Trophoblast cell (in vitro differentiated cells and primary cell): Measurements from ENCODE around the gene RASSF6. TPM values are rescaled to one million over a fixed set of nuclear protein-coding genes. Genes with fewer than 3 reads are reported as not detected.
"Not testable (repeated sequence)": the region's sequence is repeated elsewhere in the genome, so short reads cannot be mapped to it uniquely, and the experiment has no call there.

Experiments used
- DNase-seq, 2 donors: peaks; one replicate each; pipeline ENCODE4 v3.0.0-alpha.2; 2016
- H2AFZ ChIP-seq: 2 replicates; pipeline ENCODE4 v1.6.1; 2013; ENCODE audit warnings: low read length, moderate library complexity, mild to moderate bottlenecking; ENCODE audit not compliant: insufficient read depth, poor library complexity
- H2AK5ac ChIP-seq: 2 replicates; pipeline ENCODE4 v1.6.1; 2013; ENCODE audit warnings: mild to moderate bottlenecking, low read length
- H2BK120ac ChIP-seq: 2 replicates; pipeline ENCODE4 v1.6.1; 2013; ENCODE audit warnings: low read length, mild to moderate bottlenecking, moderate library complexity; ENCODE audit not compliant: insufficient read depth, poor library complexity
- H2BK12ac ChIP-seq: 2 replicates; pipeline ENCODE4 v1.6.1; 2013; ENCODE audit warnings: mild to moderate bottlenecking, low read length, moderate library complexity
- H2BK5ac ChIP-seq: 2 replicates; pipeline ENCODE4 v1.6.1; 2013; ENCODE audit warnings: low read length, low read depth, moderate library complexity, mild to moderate bottlenecking; ENCODE audit not compliant: poor library complexity
- H3K14ac ChIP-seq: 2 replicates; pipeline ENCODE4 v1.6.1; 2013; ENCODE audit warnings: mild to moderate bottlenecking, low read length
- H3K18ac ChIP-seq: 2 replicates; pipeline ENCODE4 v1.6.1; 2013; ENCODE audit warnings: mild to moderate bottlenecking, low read length
- H3K23ac ChIP-seq: 2 replicates; pipeline ENCODE4 v1.6.1; 2013; ENCODE audit warnings: low read length
- H3K27ac ChIP-seq: 2 replicates; pipeline ENCODE4 v1.5.1; 2013; ENCODE audit warnings: low read depth, mild to moderate bottlenecking, inconsistent platforms, low read length, moderate library complexity
- H3K27me3 ChIP-seq: 2 replicates; pipeline ENCODE4 v1.6.1; 2013; ENCODE audit warnings: inconsistent platforms, mild to moderate bottlenecking, low read length, moderate library complexity; ENCODE audit not compliant: insufficient read depth
- H3K36me3 ChIP-seq, 2 experiments: 1 replicate in 1 of 2; 2 replicates in 1 of 2; pipeline ENCODE4 v1.6.1; 2013; ENCODE audit warnings: low read length in 2 of 2, mild to moderate bottlenecking in 2 of 2, moderate library complexity in 1 of 2; ENCODE audit not compliant: insufficient read depth in 2 of 2, control insufficient read depth in 1 of 2
- H3K4ac ChIP-seq: 2 replicates; pipeline ENCODE4 v1.6.1; 2013; ENCODE audit warnings: low read depth, mild to moderate bottlenecking, low read length, moderate library complexity
- H3K4me1 ChIP-seq, 2 experiments: 1 replicate in 1 of 2; 2 replicates in 1 of 2; pipeline ENCODE4 v1.6.1; 2013; ENCODE audit warnings: low read length in 2 of 2, mild to moderate bottlenecking in 2 of 2, moderate library complexity in 1 of 2; ENCODE audit not compliant: insufficient read depth in 2 of 2, control insufficient read depth in 1 of 2
- H3K4me2 ChIP-seq: 2 replicates; pipeline ENCODE4 v1.6.1; 2013; ENCODE audit warnings: inconsistent platforms, mild to moderate bottlenecking, low read length, moderate library complexity
- H3K4me3 ChIP-seq: 2 replicates; pipeline ENCODE4 v1.5.1; 2013; ENCODE audit warnings: mild to moderate bottlenecking, low read depth, low read length, inconsistent platforms
- H3K79me1 ChIP-seq: one replicate; pipeline ENCODE4 v1.6.1; 2013; ENCODE audit warnings: low read length
- H3K79me2 ChIP-seq: 2 replicates; pipeline ENCODE4 v1.6.1; 2013; ENCODE audit warnings: low read length, mild to moderate bottlenecking; ENCODE audit not compliant: control insufficient read depth, insufficient read depth, poor library complexity
- H3K9ac ChIP-seq: 2 replicates; pipeline ENCODE4 v1.6.1; 2013; ENCODE audit warnings: mild to moderate bottlenecking, low read length
- H3K9me3 ChIP-seq: 2 replicates; pipeline ENCODE4 v1.6.1; 2013; ENCODE audit warnings: low read depth, mild to moderate bottlenecking, control low read depth, inconsistent platforms, low read length; ENCODE audit not compliant: insufficient read depth
- H4K12ac ChIP-seq: 2 replicates; pipeline ENCODE4 v1.6.1; 2013; ENCODE audit warnings: low read depth, mild to moderate bottlenecking, low read length, moderate library complexity
- H4K8ac ChIP-seq: 2 replicates; pipeline ENCODE4 v1.6.1; 2013; ENCODE audit warnings: low read depth, mild to moderate bottlenecking, low read length, moderate library complexity
- H4K91ac ChIP-seq: one replicate; pipeline ENCODE4 v1.6.1; 2013; ENCODE audit warnings: low read depth, mild to moderate bottlenecking, low read length, moderate library complexity
- WGBS: extraction: QIAGEN DNeasy Blood & Tissue Kit; methylation state at CpG from one replicate; pipeline ENCODE4 v1.1.7; 2013; ENCODE audit warnings: missing lambda C conversion rate; ENCODE audit not compliant: insufficient read length, insufficient coverage; ENCODE audit errors: extremely low coverage; 5-methylcytosine and 5-hydroxymethylcytosine counted together
- polyA plus RNA-seq: library from polyadenylated mRNA; stranded (reverse); fragments of 200-250 nt; gene quantifications from 2 replicates; pipeline ENCODE4 v1.2.3, GENCODE V29; 2013

Gene RASSF6
- polyA plus RNA-seq: 0.26 and 0.28 TPM in 2 replicates

GRCh38 chr4:73620115-73620792 is at the start of gene RASSF6:
Gene RASSF6, minus strand, starts transcription at chr4:73620436. Its CDS starts 8,641 bp downstream, at chr4:73611795.
- peak; percentile 85 to 91 for DNase-seq
- H2BK5ac ChIP-seq: no peak within 1 kb of the TSS
- no peak within 1 kb of the TSS for H3K18ac ChIP-seq
- no peaks in the 10 kb centered on the region for H3K9me3 ChIP-seq
- no peak within 1 kb of the TSS for H3K23ac ChIP-seq
- H2BK12ac ChIP-seq: no peak within 1 kb of the TSS
- H3K27me3 ChIP-seq: no peaks in the 10 kb centered on the region
- H3K27ac ChIP-seq: no peak within 1 kb of the TSS
- peak within 1 kb of the TSS; percentile 25 for H3K4me3 ChIP-seq
- peaks cover 0 to 3% of the 10 kb centered on the region in 2 experiments for H3K4me1 ChIP-seq
- no peaks in the 10 kb centered on the region for H3K79me1 ChIP-seq
- no peak within 1 kb of the TSS for H2BK120ac ChIP-seq
- H4K91ac ChIP-seq: no peak within 1 kb of the TSS
- WGBS: no CpG with 5 or more reads among the region's 24 CpGs
- H4K12ac ChIP-seq: no peak within 1 kb of the TSS
- no peak within 1 kb of the TSS for H3K9ac ChIP-seq
- H3K4ac ChIP-seq: no peak within 1 kb of the TSS
- H3K4me2 ChIP-seq: peak within 1 kb of the TSS; percentile 64
- no peak within 1 kb of the TSS for H4K8ac ChIP-seq
- no peak within 1 kb of the TSS for H3K14ac ChIP-seq
- H3K36me3 ChIP-seq: no peaks in the 10 kb centered on the region
- no peak within 1 kb of the TSS for H2AK5ac ChIP-seq
- peak within 1 kb of the TSS; percentile 12 for H2AFZ ChIP-seq
- H3K79me2 ChIP-seq: no peaks in the 10 kb centered on the region

GRCh38 chr4:73669410-73670183 is 49.4 kb upstream of the RASSF6 start:
- no CpG with 5 or more reads among the region's 15 CpGs for WGBS

GRCh38 chr4:73668782-73669201 is 48.6 kb upstream of the RASSF6 start:
- Histone ChIP-seq H3K4me1 (peaks cover 3 to 5% of the 10 kb centered on the region in 2 experiments), H2BK120ac (no peak overlapping the region), H2AK5ac (no peak overlapping the region), H3K4me3 (no peak overlapping the region), H2AFZ (no peak overlapping the region), H3K79me1 (no peaks in the 10 kb centered on the region), H3K27me3 (no peaks in the 10 kb centered on the region), H3K9ac (no peak overlapping the region), H3K14ac (no peak overlapping the region), H3K4ac (no peak overlapping the region), H3K18ac (no peak overlapping the region), H3K23ac (no peak overlapping the region), H2BK12ac (no peak overlapping the region), H3K4me2 (no peak overlapping the region), H4K91ac (no peak overlapping the region), H2BK5ac (no peak overlapping the region), H4K12ac (no peak overlapping the region), H3K36me3 (no peaks in the 10 kb centered on the region), H3K9me3 (no peaks in the 10 kb centered on the region), H3K27ac (no peak overlapping the region), H4K8ac (no peak overlapping the region), H3K79me2 (no peaks in the 10 kb centered on the region)
- DNase-seq: no peak
- WGBS: no CpG with 5 or more reads among the region's 8 CpGs

More at GRCh38 chr4:73669410-73670183, 49.4 kb upstream of the RASSF6 start:
- no peak overlapping the region for H3K23ac ChIP-seq
- H2BK120ac ChIP-seq: no peak overlapping the region
- peaks cover 3 to 5% of the 10 kb centered on the region in 2 experiments for H3K4me1 ChIP-seq
- no peaks in the 10 kb centered on the region for H3K36me3 ChIP-seq
- H3K18ac ChIP-seq: no peak overlapping the region
- H2BK12ac ChIP-seq: no peak overlapping the region
- no peaks in the 10 kb centered on the region for H3K27me3 ChIP-seq
- H4K91ac ChIP-seq: no peak overlapping the region
- no peak overlapping the region for H3K4me2 ChIP-seq
- no peak overlapping the region for H4K8ac ChIP-seq
- no peak for DNase-seq
- H3K9ac ChIP-seq: no peak overlapping the region
- no peak overlapping the region for H3K27ac ChIP-seq
- H3K9me3 ChIP-seq: no peaks in the 10 kb centered on the region
- H2AFZ ChIP-seq: peak overlapping the region; percentile 39
- no peaks in the 10 kb centered on the region for H3K79me1 ChIP-seq
- no peak overlapping the region for H3K4me3 ChIP-seq
- H4K12ac ChIP-seq: no peak overlapping the region
- H2BK5ac ChIP-seq: no peak overlapping the region
- H2AK5ac ChIP-seq: no peak overlapping the region
- H3K14ac ChIP-seq: no peak overlapping the region
- H3K4ac ChIP-seq: no peak overlapping the region
- no peaks in the 10 kb centered on the region for H3K79me2 ChIP-seq

GRCh38 chr4:73665924-73666323 is 45.7 kb upstream of the RASSF6 start:
- H2BK12ac ChIP-seq, H2BK120ac ChIP-seq, H3K9ac ChIP-seq, H3K4me3 ChIP-seq, H3K23ac ChIP-seq, H2AFZ ChIP-seq, H3K27me3 ChIP-seq, H3K4me1 ChIP-seq, H3K4me2 ChIP-seq, H3K4ac ChIP-seq, H3K79me2 ChIP-seq, H3K18ac ChIP-seq, H3K27ac ChIP-seq, H2BK5ac ChIP-seq, H3K79me1 ChIP-seq, H3K14ac ChIP-seq, H4K12ac ChIP-seq, H3K36me3 ChIP-seq, H3K9me3 ChIP-seq, H2AK5ac ChIP-seq, H4K91ac ChIP-seq, H4K8ac ChIP-seq: not testable (repeated sequence)
- no CpG with 5 or more reads among the region's 7 CpGs for WGBS
- DNase-seq: peak in 1 of 2 donors; percentile 29
